Measurements from ENCODE around the gene PLCH1.

The PLCH1 gene

GRCh38 chr3:155330370-155330769 is 414.5 kb downstream of the PLCH1 start:
- Mint-ChIP-seq H3K4me1 (no peaks in the 10 kb centered on the region), H3K4me3 (no peak overlapping the region), H3K9me3 (no peaks in the 10 kb centered on the region), H3K27ac (no peak overlapping the region), H3K36me3 (no peaks in the 10 kb centered on the region)
- DNase-seq (ENCODE audit: low spot score in 2 of 2) (no peak), ATAC-seq (no peak)

GRCh38 chr3:155329513-155330048 is 415.3 kb downstream of the PLCH1 start:
- H3K36me3 Mint-ChIP-seq, result no peaks in the 10 kb centered on the region
- no peak overlapping the region for H3K4me3 Mint-ChIP-seq
- no peak for DNase-seq (ENCODE audit: low spot score in 2 of 2)
- H3K4me1 Mint-ChIP-seq, result no peaks in the 10 kb centered on the region
- no peaks in the 10 kb centered on the region for H3K9me3 Mint-ChIP-seq
- no peak overlapping the region for H3K27ac Mint-ChIP-seq
- ATAC-seq, result no peak

- H3K4me3 Mint-ChIP-seq, result no peak overlapping the region
- H3K36me3 Mint-ChIP-seq, result no peaks in the 10 kb centered on the region
- H3K9me3 Mint-ChIP-seq, result no peaks in the 10 kb centered on the region
- no peak for ATAC-seq
- H3K27ac Mint-ChIP-seq, result no peak overlapping the region
- H3K4me1 Mint-ChIP-seq, result no peaks in the 10 kb centered on the region
- no peak for DNase-seq (ENCODE audit: low spot score in 2 of 2)
These were observed 417.0 kb downstream of the PLCH1 start for GRCh38 chr3:155327871-155328270.

- no peaks in the 10 kb centered on the region for H3K36me3 Mint-ChIP-seq
- no peak overlapping the region for H3K4me3 Mint-ChIP-seq
These were observed 417.4 kb downstream of the PLCH1 start for GRCh38 chr3:155327430-155327829.

GRCh38 chr3:155326901-155327300 is 418.0 kb downstream of the PLCH1 start:
- Mint-ChIP-seq H3K36me3 (no peaks in the 10 kb centered on the region), H3K27ac (no peak overlapping the region), H3K9me3 (no peaks in the 10 kb centered on the region), H3K4me1 (no peaks in the 10 kb centered on the region), H3K4me3 (no peak overlapping the region)
- no peak for ATAC-seq
- no peak for DNase-seq (ENCODE audit: low spot score in 2 of 2)

More at GRCh38 chr3:155327430-155327829, 417.4 kb downstream of the PLCH1 start:
- H3K9me3 Mint-ChIP-seq, result no peaks in the 10 kb centered on the region
- DNase-seq (ENCODE audit: low spot score in 2 of 2) (no peak), ATAC-seq (no peak)
- no peaks in the 10 kb centered on the region for H3K4me1 Mint-ChIP-seq
- no peak overlapping the region for H3K27ac Mint-ChIP-seq

- Mint-ChIP-seq H3K4me1 (no peaks in the 10 kb centered on the region), H3K9me3 (no peaks in the 10 kb centered on the region), H3K4me3 (no peak overlapping the region), H3K27ac (no peak overlapping the region), H3K36me3 (no peaks in the 10 kb centered on the region)
- DNase-seq (ENCODE audit: low spot score in 2 of 2) (no peak), ATAC-seq (no peak)
These were observed 418.6 kb downstream of the PLCH1 start for GRCh38 chr3:155326244-155326643.

Measured in stimulated activated effector memory CD8-positive, alpha-beta T cell treated with anti-CD3 and anti-CD28 coated beads, Interleukin-12 subunit alpha, Interleukin-12 subunit beta, amount 100 ng/mL, for 72 hours (primary cell).